Loucy (cell line): ENCODE measurements around the gene EYA3.

Source experiments
- H2AFZ ChIP-seq: fragments of 200-600 bp; sonication (generic); 2 replicates; pipeline ENCODE4 v1.6.0; 2016; ENCODE audit warnings: antibody characterized with exemption, mild to moderate bottlenecking, low read length, moderate library complexity
- H3F3A ChIP-seq: fragments of 200-600 bp; 2 replicates; pipeline ENCODE4 v1.6.0; 2016; ENCODE audit warnings: antibody characterized with exemption, low read depth, mild to moderate bottlenecking
- H3K27me3 ChIP-seq: fragments of 200-600 bp; sonication (generic); 2 replicates; pipeline ENCODE4 v1.6.1; 2014; ENCODE audit warnings: low read length, mild to moderate bottlenecking; ENCODE audit not compliant: insufficient read depth, poor library complexity, severe bottlenecking
- H3K36me3 ChIP-seq: fragments of 200-600 bp; sonication (generic); 2 replicates; pipeline ENCODE4 v1.6.1; 2016; ENCODE audit warnings: low read length; ENCODE audit not compliant: insufficient read depth
- H3K4me1 ChIP-seq: fragments of 200-600 bp; sonication (generic); 2 replicates; pipeline ENCODE4 v1.5.1; 2014; ENCODE audit warnings: low read length, mild to moderate bottlenecking; ENCODE audit not compliant: insufficient read depth, poor library complexity, severe bottlenecking
- H3K4me2 ChIP-seq: fragments of 200-600 bp; sonication (generic); 2 replicates; pipeline ENCODE4 v1.6.0; 2014; ENCODE audit warnings: antibody characterized with exemption, low read length, low read depth, mild to moderate bottlenecking; ENCODE audit not compliant: poor library complexity, severe bottlenecking
- H3K4me3 ChIP-seq: fragments of 200-600 bp; sonication (generic); 2 replicates; pipeline ENCODE4 v1.5.1; 2014; ENCODE audit warnings: low read length, mild to moderate bottlenecking, mixed read lengths; ENCODE audit not compliant: poor library complexity, severe bottlenecking
- H3K79me2 ChIP-seq: fragments of 200-600 bp; sonication (generic); 2 replicates; pipeline ENCODE4 v1.6.1; 2014; ENCODE audit warnings: low read length; ENCODE audit not compliant: insufficient read depth
- H3K9ac ChIP-seq: fragments of 200-600 bp; sonication (generic); 2 replicates; pipeline ENCODE4 v1.6.0; 2014; ENCODE audit warnings: mild to moderate bottlenecking, low read depth, low read length, moderate library complexity; ENCODE audit not compliant: poor library complexity, severe bottlenecking
- H3K9me2 ChIP-seq: fragments of 200-600 bp; sonication (generic); replicated peaks from 2 replicates; pipeline ENCODE4 v1.6.1; 2016; ENCODE audit warnings: low read depth, low read length, mixed read lengths
- H3K9me3 ChIP-seq: fragments of 200-600 bp; sonication (generic); 2 replicates; pipeline ENCODE4 v1.6.1; 2014; ENCODE audit warnings: mild to moderate bottlenecking, antibody characterized with exemption, low read length, low read depth; ENCODE audit not compliant: insufficient read depth
- H4K20me1 ChIP-seq: fragments of 200-600 bp; sonication (generic); 2 replicates; pipeline ENCODE4 v1.6.0; 2014; ENCODE audit warnings: antibody characterized with exemption, low read length, mild to moderate bottlenecking; ENCODE audit not compliant: insufficient read depth, poor library complexity, severe bottlenecking
- CTCF ChIP-seq: fragments of 200-600 bp; sonication (generic); conservative IDR thresholded peaks from 2 replicates; pipeline ENCODE4 v1.5.1; 2014; ENCODE audit warnings: mild to moderate bottlenecking, antibody characterized with exemption, low read length
- EZH2phosphoT487 ChIP-seq: fragments of 200-600 bp; IDR thresholded peaks from 2 replicates; pipeline ENCODE4 v1.6.1; 2018; ENCODE audit warnings: antibody characterized with exemption, mild to moderate bottlenecking, moderate library complexity, borderline replicate concordance

The EYA3 gene

GRCh38 chr1:27974417-27974781 lies 114.0 kb downstream of the EYA3 start:
- no peak for TF ChIP-seq EZH2phosphoT487
- no peak for TF ChIP-seq CTCF
- H3K36me3 ChIP-seq = 0 out of 2 replicates have a peak, but pooled peaks cover 4% of the 10 kb centered on the region
- no peaks in the 10 kb centered on the region for H3K9me2 ChIP-seq
- no peaks in the 10 kb centered on the region for H4K20me1 ChIP-seq
- H3K79me2 ChIP-seq = no peaks in the 10 kb centered on the region
- H3K4me3 ChIP-seq = no peak overlapping the region
- no peaks in the 10 kb centered on the region for H3K27me3 ChIP-seq
- H3F3A ChIP-seq = no peaks in the 10 kb centered on the region
- H3K4me2 ChIP-seq = no peak overlapping the region
- H3K9me3 ChIP-seq = no peaks in the 10 kb centered on the region
- no peak overlapping the region for H2AFZ ChIP-seq
- H3K4me1 ChIP-seq = no peaks in the 10 kb centered on the region
- H3K9ac ChIP-seq = no peak overlapping the region

- Histone ChIP-seq H4K20me1 (no peaks in the 10 kb centered on the region), H3K36me3 (0 out of 2 replicates have a peak, but pooled peaks cover 4% of the 10 kb centered on the region), H3K9me3 (no peaks in the 10 kb centered on the region)
Observed at GRCh38 chr1:27973771-27974416, 114.5 kb downstream of the EYA3 start.

GRCh38 chr1:27972141-27972540 lies 116.3 kb downstream of the EYA3 start:
- Histone ChIP-seq H3K4me1 (no peaks in the 10 kb centered on the region), H3K9me2 (no peaks in the 10 kb centered on the region), H3K4me2 (no peak overlapping the region), H3F3A (no peaks in the 10 kb centered on the region), H3K36me3 (peaks cover 20% of the 10 kb centered on the region; the same call in 1 of the 2 replicates), H2AFZ (no peak overlapping the region), H3K27me3 (no peaks in the 10 kb centered on the region), H3K79me2 (no peaks in the 10 kb centered on the region), H3K9me3 (no peaks in the 10 kb centered on the region), H3K9ac (no peak overlapping the region), H3K4me3 (no peak overlapping the region), H4K20me1 (no peaks in the 10 kb centered on the region)
- no peak for TF ChIP-seq CTCF
- no peak for TF ChIP-seq EZH2phosphoT487

More at GRCh38 chr1:27973771-27974416, 114.5 kb downstream of the EYA3 start:
- Histone ChIP-seq H3K27me3 (no peaks in the 10 kb centered on the region), H3F3A (no peaks in the 10 kb centered on the region), H3K4me3 (no peak overlapping the region), H2AFZ (no peak overlapping the region), H3K79me2 (no peaks in the 10 kb centered on the region), H3K9me2 (no peaks in the 10 kb centered on the region), H3K4me2 (no peak overlapping the region), H3K4me1 (no peaks in the 10 kb centered on the region), H3K9ac (no peak overlapping the region)
- TF ChIP-seq CTCF (no peak), EZH2phosphoT487 (no peak)
